Right atrium auricular region (tissue), 2 donors: Measurements from ENCODE around the gene ORAI2. TPM values are rescaled to one million over a fixed set of nuclear protein-coding genes. Genes with fewer than 3 reads are reported as not detected.
A peak's percentile ranks its signal among the peaks of the same experiment; 100 is the strongest.
"Not testable (repeated sequence)": the region's sequence is repeated elsewhere in the genome, so short reads cannot be mapped to it uniquely, and the experiment has no call there.

Source experiments
- DNase-seq: peaks from one replicate; pipeline ENCODE4 v3.0.0-alpha.2; 2019; ENCODE audit warnings: low spot score
- H3K27ac ChIP-seq, 2 donors: fragments of 200-600 bp; sonication (generic); 1 replicate in 1 of 2; 2 replicates in 1 of 2; pipeline ENCODE4 v1.5.1; 2016 to 2019
- H3K27me3 ChIP-seq, 2 donors: fragments of 200-600 bp; sonication (generic); one replicate each; pipeline versions ENCODE4 v1.5.1 to v1.6.0; 2017 to 2019
- H3K36me3 ChIP-seq: fragments of 200-600 bp; sonication (generic); one replicate; pipeline ENCODE4 v1.5.1; 2016
- H3K4me1 ChIP-seq, 2 donors: fragments of 200-600 bp; sonication (generic); one replicate each; pipeline versions ENCODE4 v1.5.1 to v1.6.0; 2017 to 2019
- H3K4me3 ChIP-seq, 2 donors: fragments of 200-600 bp; sonication (generic); 1 replicate in 1 of 2; 2 replicates in 1 of 2; pipeline ENCODE4 v1.5.1; 2017 to 2019; ENCODE audit warnings: mild to moderate bottlenecking in 1 of 2, moderate library complexity in 1 of 2
- H3K9me3 ChIP-seq, 2 donors: fragments of 200-600 bp; sonication (generic); one replicate each; pipeline ENCODE4 v1.5.1; 2019
- CTCF ChIP-seq, 2 donors: fragments of 200-600 bp; sonication (generic); IDR thresholded peaks; one replicate each; pipeline ENCODE4 v1.5.1; 2019; ENCODE audit warnings: antibody characterized with exemption in 2 of 2
- total RNA-seq, 2 donors: library from RNA; depleted of rRNA; stranded (reverse); fragments of >200 nt; gene quantifications; one replicate each; pipeline ENCODE4 v1.1.0, GENCODE V29; 2016

ORAI2 gene
- total RNA-seq, 2 donors from 2014 or later, result 5.9 to 13.3 TPM

GRCh38 chr7:102479982-102480637 is 46.7 kb downstream of the ORAI2 start:
- peak in 1 of 2 donors; percentile 58 for TF ChIP-seq CTCF (IDR thresholded peaks at IDR 0.05)
- not testable (repeated sequence) for H3K27me3 ChIP-seq, H3K27ac ChIP-seq, H3K4me3 ChIP-seq, H3K4me1 ChIP-seq, H3K36me3 ChIP-seq, H3K9me3 ChIP-seq
- peak; percentile 62 for DNase-seq

- H3K9me3 ChIP-seq, H3K4me3 ChIP-seq, DNase-seq, H3K4me1 ChIP-seq, H3K27me3 ChIP-seq, H3K27ac ChIP-seq, H3K36me3 ChIP-seq: not testable (repeated sequence)
Observed at GRCh38 chr7:102481962-102482361, 48.6 kb downstream of the ORAI2 start.

GRCh38 chr7:102484317-102484716 is 50.9 kb downstream of the ORAI2 start:
- not testable (repeated sequence) for H3K27ac ChIP-seq, DNase-seq, H3K27me3 ChIP-seq, H3K9me3 ChIP-seq, H3K4me3 ChIP-seq, H3K36me3 ChIP-seq, H3K4me1 ChIP-seq

- DNase-seq, result peak; percentile 53
- H3K27ac ChIP-seq, H3K4me3 ChIP-seq, H3K36me3 ChIP-seq, H3K9me3 ChIP-seq, H3K27me3 ChIP-seq, H3K4me1 ChIP-seq: not testable (repeated sequence)
Observed at GRCh38 chr7:102490529-102491075, 57.2 kb downstream of the ORAI2 start.

GRCh38 chr7:102493220-102493935 is 60.0 kb downstream of the ORAI2 start:
- not testable (repeated sequence) for DNase-seq, H3K27ac ChIP-seq, H3K4me3 ChIP-seq, H3K36me3 ChIP-seq, H3K9me3 ChIP-seq, H3K4me1 ChIP-seq, H3K27me3 ChIP-seq

- not testable (repeated sequence) for H3K36me3 ChIP-seq, H3K9me3 ChIP-seq, DNase-seq, H3K4me1 ChIP-seq, H3K27me3 ChIP-seq, H3K27ac ChIP-seq
- H3K4me3 ChIP-seq, result peak overlapping the region in 1 of 2 donors; percentile 33
Observed at GRCh38 chr7:102494026-102494425, 60.7 kb downstream of the ORAI2 start.

- H3K27ac ChIP-seq, H3K9me3 ChIP-seq, H3K4me3 ChIP-seq, DNase-seq, H3K36me3 ChIP-seq, H3K4me1 ChIP-seq, H3K27me3 ChIP-seq: not testable (repeated sequence)
Observed at GRCh38 chr7:102494473-102495149, 61.2 kb downstream of the ORAI2 start.

- not testable (repeated sequence) for H3K36me3 ChIP-seq, H3K27me3 ChIP-seq, H3K4me1 ChIP-seq, H3K4me3 ChIP-seq, H3K9me3 ChIP-seq, H3K27ac ChIP-seq
- DNase-seq, result peak; percentile 28
Observed at GRCh38 chr7:102496861-102497260, 63.5 kb downstream of the ORAI2 start.

GRCh38 chr7:102497308-102497707 is 63.9 kb downstream of the ORAI2 start:
- H3K27me3 ChIP-seq, H3K9me3 ChIP-seq, H3K36me3 ChIP-seq, H3K27ac ChIP-seq, H3K4me1 ChIP-seq, H3K4me3 ChIP-seq: not testable (repeated sequence)
- DNase-seq, result peak; percentile 34

GRCh38 chr7:102498321-102498720 is 64.9 kb downstream of the ORAI2 start:
- not testable (repeated sequence) for H3K27me3 ChIP-seq, H3K9me3 ChIP-seq, H3K27ac ChIP-seq, DNase-seq, H3K4me1 ChIP-seq, H3K4me3 ChIP-seq, H3K36me3 ChIP-seq

GRCh38 chr7:102503141-102503540 is 69.8 kb downstream of the ORAI2 start:
- H3K9me3 ChIP-seq, H3K27ac ChIP-seq, DNase-seq, H3K36me3 ChIP-seq, H3K4me3 ChIP-seq, H3K4me1 ChIP-seq, H3K27me3 ChIP-seq: not testable (repeated sequence)

- H3K27me3 ChIP-seq, H3K4me3 ChIP-seq, H3K27ac ChIP-seq, H3K9me3 ChIP-seq, H3K36me3 ChIP-seq, H3K4me1 ChIP-seq: not testable (repeated sequence)
- peak; percentile 58 for DNase-seq
Observed at GRCh38 chr7:102505298-102506185, 72.2 kb downstream of the ORAI2 start.
